GM21423 (cell line): ENCODE data around the gene PCBP3.

ENCODE experiments used
- ATAC-seq: cut with Tn5 transposase; IDR thresholded peaks from one replicate; pipeline ENCODE4 v1.9.1; 2021; ENCODE audit warnings: mild to moderate bottlenecking, moderate library complexity; ENCODE audit not compliant: unreplicated experiment

PCBP3 gene

GRCh38 chr21:45938453-45938755 is 294.9 kb downstream of the PCBP3 start:
- no peak for ATAC-seq

- no peak for ATAC-seq
Observed at GRCh38 chr21:45938811-45939520, 295.4 kb downstream of the PCBP3 start.

DNA sequence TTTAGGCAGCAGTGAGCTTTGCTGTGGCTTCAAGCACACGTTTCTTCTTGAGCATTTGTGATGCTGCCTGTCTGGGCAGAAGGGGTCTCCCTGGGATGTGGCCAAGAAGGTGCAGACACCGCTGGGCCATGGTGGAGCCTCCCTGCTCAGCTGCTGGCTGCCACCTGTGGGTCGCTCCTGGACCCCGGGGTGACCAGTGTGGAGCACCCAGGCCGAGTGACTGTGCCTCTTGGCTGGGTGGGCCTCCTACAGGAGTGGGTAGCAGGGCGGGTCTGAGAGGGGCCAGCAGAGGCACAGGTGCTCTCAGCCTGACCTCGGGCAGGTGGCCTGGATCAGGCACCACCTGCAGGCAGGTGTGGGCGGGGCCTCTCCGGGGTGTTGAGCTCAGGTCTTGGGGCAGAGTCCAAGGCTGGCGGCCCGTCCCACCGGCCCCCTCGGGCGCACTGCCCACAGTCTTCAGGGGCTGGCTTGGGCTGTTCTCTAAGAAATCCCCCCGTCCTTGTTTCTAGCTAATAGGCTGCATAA is 296.1 kb downstream of the PCBP3 start:
- ATAC-seq: no peak

- no peak for ATAC-seq
Observed at GRCh38 chr21:45940091-45940490, 296.6 kb downstream of the PCBP3 start.

- no peak for ATAC-seq
Observed at GRCh38 chr21:45940621-45941337, 297.3 kb downstream of the PCBP3 start.

DNA sequence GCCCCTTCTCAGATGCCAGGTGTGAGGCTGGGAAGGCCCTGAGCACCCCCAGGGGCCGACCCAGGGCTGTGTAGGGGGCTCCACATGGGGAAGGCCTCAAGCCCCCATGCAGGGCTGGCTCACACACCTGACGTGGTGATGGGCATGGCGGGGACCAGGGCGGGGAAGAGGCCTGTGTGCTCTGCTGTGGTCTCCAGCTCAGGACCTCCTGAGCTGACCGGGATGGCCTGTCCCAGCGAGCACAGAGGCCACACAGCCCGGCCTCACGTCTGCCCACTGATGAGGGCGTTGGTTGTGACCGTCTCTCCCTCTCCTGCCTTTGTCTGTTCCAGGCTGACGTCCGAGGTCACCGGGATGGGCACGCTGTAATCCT is 297.8 kb downstream of the PCBP3 start:
- no peak for ATAC-seq

DNA sequence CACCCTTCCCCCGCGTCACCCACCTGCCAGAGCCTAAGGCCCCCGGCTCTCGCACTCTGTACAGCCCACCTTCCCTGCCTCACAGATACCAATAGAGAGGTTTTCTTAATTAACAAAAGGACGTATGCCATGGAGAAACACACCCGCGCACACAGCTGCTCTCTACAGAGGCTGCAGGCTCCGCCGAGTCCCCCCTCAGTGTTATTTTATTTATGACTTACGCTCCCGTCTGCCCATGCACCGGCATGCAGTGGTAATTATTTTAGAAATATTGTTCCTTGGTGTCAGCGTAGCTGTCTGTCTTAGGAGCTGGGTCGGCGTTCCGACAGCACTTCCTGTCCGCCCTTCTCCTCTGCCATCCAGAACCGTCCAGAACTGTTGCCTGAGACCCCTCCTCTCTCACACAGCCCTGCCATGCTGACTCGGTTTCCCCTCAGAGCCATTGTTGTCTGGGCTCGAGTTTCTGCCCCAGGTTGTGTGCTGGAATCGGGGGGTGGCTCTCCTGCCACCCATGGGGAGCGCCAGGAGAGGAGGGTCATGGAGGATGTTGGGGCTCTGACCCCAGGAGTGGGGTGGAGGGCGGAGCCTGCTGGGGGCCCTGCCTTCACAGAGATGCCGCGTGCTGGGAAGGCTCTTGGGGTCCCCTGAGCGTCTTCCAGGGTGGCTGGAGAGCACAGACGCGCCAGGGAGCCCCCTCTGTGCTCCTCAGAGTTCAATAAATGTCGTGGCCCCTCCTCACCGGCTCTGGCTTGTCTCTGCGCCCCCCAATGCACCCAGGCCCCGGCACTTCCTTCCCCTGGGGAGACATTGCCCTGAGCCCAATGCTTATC is 298.4 kb downstream of the PCBP3 start:
- no peak for ATAC-seq

GRCh38 chr21:45942755-45943629 is 299.5 kb downstream of the PCBP3 start:
- ATAC-seq: no peak

- ATAC-seq: no peak
Observed at GRCh38 chr21:45943630-45944540, 300.4 kb downstream of the PCBP3 start.

DNA sequence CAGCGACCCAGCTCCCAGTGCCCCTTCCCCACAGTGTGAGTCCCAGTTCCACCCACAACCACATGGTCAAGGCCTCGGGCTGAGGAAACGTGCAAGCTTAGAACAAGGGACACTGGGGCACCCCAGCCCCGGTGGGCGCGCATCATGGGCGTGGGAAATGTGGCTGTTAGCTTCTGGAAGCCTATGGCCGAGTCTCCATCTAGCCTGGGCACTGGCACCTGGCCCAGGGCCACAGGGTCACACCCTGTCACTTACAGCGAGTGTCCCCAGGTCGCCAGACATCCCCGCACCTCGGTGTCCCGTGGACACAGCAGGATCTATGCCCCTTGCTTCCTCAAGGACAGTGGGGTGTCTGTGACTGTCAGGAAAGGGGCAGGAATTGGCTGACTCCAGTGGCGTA is 301.1 kb downstream of the PCBP3 start:
- ATAC-seq: no peak

- ATAC-seq: no peak
Observed at GRCh38 chr21:45945066-45945867, 301.7 kb downstream of the PCBP3 start.

DNA sequence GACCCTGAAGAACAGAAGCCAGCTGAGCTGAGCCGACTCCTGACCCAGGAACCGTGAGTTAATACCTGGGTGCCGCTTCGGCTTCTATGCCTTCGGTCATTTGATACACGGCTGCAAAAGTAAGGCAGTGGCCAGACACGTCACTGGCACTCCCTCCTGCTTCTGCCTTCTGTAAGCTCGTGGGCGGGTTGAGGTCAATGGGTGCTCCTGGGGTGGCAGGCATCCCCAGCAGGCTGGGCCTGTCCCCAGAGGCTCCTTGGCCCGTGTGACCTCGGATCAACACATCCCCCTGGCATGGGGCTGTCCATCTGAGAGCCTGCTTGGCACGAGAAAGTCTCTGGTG is 302.3 kb downstream of the PCBP3 start:
- ATAC-seq: no peak

- ATAC-seq: no peak
Observed at GRCh38 chr21:45947296-45947695, 303.8 kb downstream of the PCBP3 start.

DNA sequence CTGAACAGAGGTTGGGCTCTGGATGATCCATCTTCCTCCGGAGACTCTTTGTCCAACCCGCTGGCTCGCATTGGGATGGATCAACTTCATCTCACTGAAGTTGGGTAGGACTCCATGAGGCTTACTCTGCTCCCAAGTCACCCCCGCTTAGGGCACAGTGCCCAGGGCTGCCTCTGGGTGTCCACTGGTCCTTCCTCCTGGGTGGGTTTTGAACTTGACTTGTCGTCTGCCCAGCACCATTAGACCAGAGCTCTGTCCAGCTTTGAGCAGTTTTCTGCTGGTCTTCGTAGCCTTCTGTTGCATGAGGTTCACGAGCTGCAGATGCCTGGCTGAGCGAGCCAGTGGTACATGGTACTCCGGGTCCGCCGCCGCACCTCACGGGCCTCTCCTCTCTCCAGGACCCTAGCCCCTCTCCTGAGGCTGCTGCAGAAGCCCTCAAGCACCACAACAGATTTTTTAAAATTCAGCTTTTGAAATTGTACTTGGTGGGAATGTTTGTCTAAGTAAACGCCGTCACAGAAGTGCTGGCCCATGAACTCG is 304.3 kb downstream of the PCBP3 start:
- ATAC-seq: no peak

DNA sequence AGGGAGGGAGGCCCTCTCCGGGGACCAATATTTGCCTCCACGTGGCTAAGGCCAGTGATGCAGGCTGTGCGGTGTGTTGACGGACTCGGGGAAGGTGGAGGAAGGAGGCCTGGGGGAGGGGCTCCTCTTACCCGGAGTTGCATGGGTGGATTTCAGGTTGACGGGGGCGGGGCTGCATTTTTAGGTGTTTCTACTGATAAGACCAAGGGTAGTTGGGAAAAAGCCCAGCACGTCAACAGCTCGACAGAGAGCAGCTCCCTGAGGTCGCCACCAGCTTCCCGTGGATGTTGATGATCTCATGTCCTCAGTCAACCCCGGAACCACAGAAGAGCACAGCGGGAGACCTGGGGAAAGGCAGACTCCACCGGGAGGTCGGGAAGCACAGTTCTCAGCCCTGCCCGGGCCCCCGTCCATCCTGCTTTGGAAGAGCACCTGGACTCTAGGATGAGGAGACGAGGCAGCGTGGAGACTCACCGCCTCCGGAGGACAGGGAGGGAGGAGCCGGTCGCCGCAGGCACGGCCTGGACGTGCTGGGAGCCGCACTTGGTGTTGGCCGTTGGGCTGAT is 305.1 kb downstream of the PCBP3 start:
- ATAC-seq: no peak

- ATAC-seq: no peak
Observed at GRCh38 chr21:45949928-45950739, 306.6 kb downstream of the PCBP3 start.

GRCh38 chr21:45950740-45951515 is 307.4 kb downstream of the PCBP3 start:
- ATAC-seq: no peak
